IMR-90 (cell line): ENCODE data around the gene FARS2.

Experiments
- CTCF ChIP-seq: conservative IDR thresholded peaks from 2 replicates; pipeline ENCODE4 v1.5.1; 2012; ENCODE audit warnings: mild to moderate bottlenecking, low read depth, low read length, improper control_type of control experiment
- NFE2L2 ChIP-seq: fragments of 150-350 bp; IDR thresholded peaks from 2 replicates; pipeline ENCODE4 v1.6.1; 2016; ENCODE audit warnings: low read depth, mild to moderate bottlenecking, low read length
- POLR2A ChIP-seq: IDR thresholded peaks from 2 replicates; pipeline ENCODE4 v1.6.1; 2012; ENCODE audit warnings: mild to moderate bottlenecking, low read depth, low read length
- RAD21 ChIP-seq: IDR thresholded peaks from 2 replicates; pipeline ENCODE4 v1.6.1; 2012; ENCODE audit warnings: low read length, improper control_type of control experiment
- RCOR1 ChIP-seq: IDR thresholded peaks from 2 replicates; pipeline ENCODE4 v1.6.1; 2012; ENCODE audit warnings: mild to moderate bottlenecking, low read length, improper control_type of control experiment; ENCODE audit not compliant: insufficient replicate concordance

- TF ChIP-seq CTCF (no peak), NFE2L2 (no peak), RCOR1 (no peak), RAD21 (no peak), POLR2A (no peak)
Measured at GRCh38 chr6:5567352-5567751, 306.0 kb downstream of the FARS2 start.
